H9 (cell line): ENCODE measurements around the gene ASIC4. TPM values are rescaled to one million over a fixed set of nuclear protein-coding genes. Genes with fewer than 3 reads are reported as not detected.

Experiments used
- DNase-seq: peaks from one replicate; pipeline ENCODE4 v3.0.0-alpha.2; 2017
- H2AFZ ChIP-seq: one replicate; pipeline ENCODE4 v1.6.1; 2013; ENCODE audit warnings: mild to moderate bottlenecking, low read length, control low read depth, moderate library complexity
- H2AK5ac ChIP-seq: 2 replicates; pipeline ENCODE4 v1.6.1; 2013; ENCODE audit warnings: low read length, control low read depth, mixed read lengths; ENCODE audit not compliant: insufficient read length
- H2BK120ac ChIP-seq: one replicate; pipeline ENCODE4 v1.6.1; 2013; ENCODE audit warnings: low read depth, mild to moderate bottlenecking, low read length, control low read depth, inconsistent platforms; ENCODE audit not compliant: poor library complexity, severe bottlenecking
- H2BK12ac ChIP-seq: 2 replicates; pipeline ENCODE4 v1.6.1; 2013; ENCODE audit warnings: low read length, control low read depth, mixed read lengths, low read depth; ENCODE audit not compliant: insufficient read length
- H2BK15ac ChIP-seq: 2 replicates; pipeline ENCODE4 v1.6.1; 2013; ENCODE audit warnings: low read depth, low read length, control low read depth
- H2BK20ac ChIP-seq: one replicate; pipeline ENCODE4 v1.6.1; 2013; ENCODE audit warnings: low read depth, mild to moderate bottlenecking, low read length, control low read depth, inconsistent platforms; ENCODE audit not compliant: poor library complexity, severe bottlenecking
- H2BK5ac ChIP-seq: 2 replicates; pipeline ENCODE4 v1.6.1; 2013; ENCODE audit warnings: low read length, control low read depth, mixed read lengths; ENCODE audit not compliant: insufficient read length
- H3K14ac ChIP-seq: 2 replicates; pipeline ENCODE4 v1.6.1; 2013; ENCODE audit warnings: low read length, control low read depth; ENCODE audit not compliant: insufficient read depth
- H3K18ac ChIP-seq: 2 replicates; pipeline ENCODE4 v1.6.1; 2013; ENCODE audit warnings: low read depth, mild to moderate bottlenecking, mixed read lengths, low read length, control low read depth; ENCODE audit not compliant: insufficient read length
- H3K23ac ChIP-seq: 2 replicates; pipeline ENCODE4 v1.6.1; 2013; ENCODE audit warnings: low read length, control low read depth, mixed read lengths, low read depth; ENCODE audit not compliant: insufficient read length
- H3K23me2 ChIP-seq: 2 replicates; pipeline ENCODE4 v1.6.1; 2013; ENCODE audit warnings: low read depth, mild to moderate bottlenecking, mixed read lengths, low read length, control low read depth; ENCODE audit not compliant: insufficient read length, poor library complexity, severe bottlenecking
- H3K27ac ChIP-seq: 2 replicates; pipeline ENCODE4 v1.5.1; 2013; ENCODE audit warnings: low read length, control low read depth, mixed read lengths, low read depth; ENCODE audit not compliant: insufficient read length
- H3K27me3 ChIP-seq: 2 replicates; pipeline ENCODE4 v1.6.1; 2013; ENCODE audit warnings: low read length, control low read depth, inconsistent platforms; ENCODE audit not compliant: insufficient read depth
- H3K4ac ChIP-seq: 2 replicates; pipeline ENCODE4 v1.6.1; 2013; ENCODE audit warnings: low read depth, mild to moderate bottlenecking, control low read depth, inconsistent platforms, low read length, moderate library complexity
- H3K4me1 ChIP-seq: 2 replicates; pipeline ENCODE4 v1.6.1; 2013; ENCODE audit warnings: low read length, control low read depth, inconsistent platforms; ENCODE audit not compliant: insufficient read depth
- H3K4me2 ChIP-seq: 2 replicates; pipeline ENCODE4 v1.6.1; 2013; ENCODE audit warnings: low read length, control low read depth, mixed read lengths; ENCODE audit not compliant: insufficient read length, insufficient read depth
- H3K56ac ChIP-seq: 2 replicates; pipeline ENCODE4 v1.6.1; 2013; ENCODE audit warnings: low read depth, mild to moderate bottlenecking, mixed read lengths, low read length, control low read depth; ENCODE audit not compliant: insufficient read length
- H3K79me1 ChIP-seq: 2 replicates; pipeline ENCODE4 v1.6.1; 2013; ENCODE audit warnings: low read depth, mild to moderate bottlenecking, moderate library complexity, low read length, control low read depth, inconsistent platforms; ENCODE audit not compliant: insufficient read depth, poor library complexity, severe bottlenecking
- H3K79me2 ChIP-seq: 2 replicates; pipeline ENCODE4 v1.6.1; 2013; ENCODE audit warnings: low read length, control low read depth, inconsistent platforms; ENCODE audit not compliant: insufficient read depth
- H3K9ac ChIP-seq: 2 replicates; pipeline ENCODE4 v1.6.1; 2013; ENCODE audit warnings: low read length, control low read depth, mixed read lengths; ENCODE audit not compliant: insufficient read length; ENCODE audit errors: extremely low read depth
- H3K9me3 ChIP-seq: one replicate; pipeline ENCODE4 v1.6.1; 2013; ENCODE audit warnings: low read depth, low read length, inconsistent platforms; ENCODE audit not compliant: control insufficient read depth
- H3T11ph ChIP-seq: one replicate; pipeline ENCODE4 v1.6.1; 2013; ENCODE audit warnings: mild to moderate bottlenecking, low read length, control low read depth, inconsistent platforms
- H4K20me1 ChIP-seq: one replicate; pipeline ENCODE4 v1.6.1; 2013; ENCODE audit not compliant: control insufficient read depth, insufficient read length, insufficient read depth
- H4K5ac ChIP-seq: 2 replicates; pipeline ENCODE4 v1.6.1; 2013; ENCODE audit warnings: low read depth, mild to moderate bottlenecking, mixed read lengths, low read length, control low read depth; ENCODE audit not compliant: insufficient read length
- H4K8ac ChIP-seq: replicated peaks from 2 replicates; pipeline ENCODE4 v1.6.1; 2013; ENCODE audit warnings: low read length, control low read depth, mixed read lengths, low read depth; ENCODE audit not compliant: insufficient read length
- H4K91ac ChIP-seq: 2 replicates; pipeline ENCODE4 v1.6.1; 2013; ENCODE audit warnings: low read depth, mild to moderate bottlenecking, moderate library complexity, mixed read lengths, low read length, control low read depth; ENCODE audit not compliant: insufficient read length
- H3K27ac Mint-ChIP-seq, 3 experiments: 2 replicates in 2 of 3; 3 replicates in 1 of 3; pipeline ENCODE4 v1.8.0; 2020 to 2021; ENCODE audit warnings: mixed read lengths in 3 of 3, mild to moderate bottlenecking in 1 of 3, moderate library complexity in 1 of 3
- H3K27me3 Mint-ChIP-seq: 2 replicates; pipeline ENCODE4 v1.8.0; 2021; ENCODE audit warnings: low read depth, mild to moderate bottlenecking, moderate library complexity, mixed read lengths
- H3K36me3 Mint-ChIP-seq, 3 experiments: 2 replicates in 2 of 3; 3 replicates in 1 of 3; pipeline ENCODE4 v1.8.0; 2020 to 2021; ENCODE audit warnings: low read depth in 3 of 3, mixed read lengths in 3 of 3; ENCODE audit not compliant: insufficient read depth in 1 of 3
- H3K4me1 Mint-ChIP-seq, 2 experiments: 2 replicates each; pipeline ENCODE4 v1.8.0; 2020; ENCODE audit warnings: mixed read lengths in 2 of 2
- H3K4me3 Mint-ChIP-seq, 2 experiments: 2 replicates in 1 of 2; 3 replicates in 1 of 2; pipeline ENCODE4 v1.8.0; 2020 to 2021; ENCODE audit warnings: mild to moderate bottlenecking in 2 of 2, mixed read lengths in 2 of 2, moderate library complexity in 1 of 2
- H3K9me3 Mint-ChIP-seq, 2 experiments: 2 replicates in 1 of 2; 3 replicates in 1 of 2; pipeline ENCODE4 v1.8.0; 2020; ENCODE audit warnings: mild to moderate bottlenecking in 2 of 2, mixed read lengths in 2 of 2, moderate library complexity in 1 of 2
- CTCF ChIP-seq: fragments of 200-600 bp; sonication (generic); conservative IDR thresholded peaks from 3 replicates; pipeline ENCODE4 v1.8.0; 2021; ENCODE audit warnings: antibody characterized with exemption, mild to moderate bottlenecking
- WGBS: extraction: QIAGEN DNeasy Blood & Tissue Kit; methylation state at CpG from one replicate; pipeline ENCODE4 v1.1.7; 2013; ENCODE audit warnings: missing lambda C conversion rate, low lambda C conversion rate, mixed read lengths; ENCODE audit not compliant: insufficient read length; ENCODE audit errors: extremely low coverage; 5-methylcytosine and 5-hydroxymethylcytosine counted together
- total RNA-seq: library from RNA; stranded (reverse); gene quantifications from 2 replicates; pipeline ENCODE4 v1.2.1, GENCODE V29; 2021

Gene ASIC4
- total RNA-seq, 1 experiment from 2014 or later = 0.37 TPM

- Histone ChIP-seq H3K23me2 (peaks cover 7% of the 10 kb centered on the region), H2AFZ (no peak overlapping the region), H3K18ac (peak overlapping the region; percentile 9), H2BK5ac (no peak overlapping the region), H3K79me2 (no peaks in the 10 kb centered on the region), H3K4me1 (peaks cover under 1% of the 10 kb centered on the region; the same call in 1 of the 2 replicates), H4K20me1 (no peaks in the 10 kb centered on the region), H3K23ac (no peak overlapping the region), H3K4me2 (peak overlapping the region; percentile 33), H2AK5ac (no peak overlapping the region), H3K4ac (no peak overlapping the region), H4K5ac (no peak overlapping the region), H3K27ac (no peak overlapping the region), H4K91ac (no peak overlapping the region), H3K14ac (peak overlapping the region; percentile 37), H2BK20ac (no peak overlapping the region), H2BK15ac (no peak overlapping the region), H3K79me1 (no peaks in the 10 kb centered on the region), H3K9ac (peak overlapping the region; percentile 39), H2BK120ac (no peak overlapping the region), H4K8ac (no peak overlapping the region), H3K9me3 (no peaks in the 10 kb centered on the region), H3T11ph (no peak overlapping the region), H3K27me3 (no peaks in the 10 kb centered on the region; the same call in 1 of the 2 replicates), H3K56ac (no peak overlapping the region), H2BK12ac (no peak overlapping the region)
- H3K4me1 Mint-ChIP-seq = peaks cover 43 to 56% of the 10 kb centered on the region in 2 experiments
- no peak for TF ChIP-seq CTCF
- H3K36me3 Mint-ChIP-seq = peaks cover 32 to 40% (median 39%) of the 10 kb centered on the region in 3 experiments
- peak overlapping the region; percentile 59 to 71; a peak in 4 of 5 replicates for H3K4me3 Mint-ChIP-seq
- DNase-seq = no peak
- H3K9me3 Mint-ChIP-seq = no peaks in the 10 kb centered on the region; a peak in 1 of 5 replicates
- no peak overlapping the region for H3K27ac Mint-ChIP-seq
- WGBS = no CpG with 5 or more reads among the region's 55 CpGs
- peaks cover 16% of the 10 kb centered on the region for H3K27me3 Mint-ChIP-seq
Measured at GRCh38 chr2:219570924-219571310, 56.6 kb downstream of the ASIC4 start.
